ENCODE results near the gene SMIM14. TPM values are rescaled to one million over a fixed set of nuclear protein-coding genes. Genes with fewer than 3 reads are reported as not detected.

SMIM14 gene
- total and polyA plus RNA-seq, 9 of the 15 experiments (the other 6 are each of a cell fraction or from before 2014, with no cell fraction given): 0.98 to 3.7 (median 2.2) TPM

DNA sequence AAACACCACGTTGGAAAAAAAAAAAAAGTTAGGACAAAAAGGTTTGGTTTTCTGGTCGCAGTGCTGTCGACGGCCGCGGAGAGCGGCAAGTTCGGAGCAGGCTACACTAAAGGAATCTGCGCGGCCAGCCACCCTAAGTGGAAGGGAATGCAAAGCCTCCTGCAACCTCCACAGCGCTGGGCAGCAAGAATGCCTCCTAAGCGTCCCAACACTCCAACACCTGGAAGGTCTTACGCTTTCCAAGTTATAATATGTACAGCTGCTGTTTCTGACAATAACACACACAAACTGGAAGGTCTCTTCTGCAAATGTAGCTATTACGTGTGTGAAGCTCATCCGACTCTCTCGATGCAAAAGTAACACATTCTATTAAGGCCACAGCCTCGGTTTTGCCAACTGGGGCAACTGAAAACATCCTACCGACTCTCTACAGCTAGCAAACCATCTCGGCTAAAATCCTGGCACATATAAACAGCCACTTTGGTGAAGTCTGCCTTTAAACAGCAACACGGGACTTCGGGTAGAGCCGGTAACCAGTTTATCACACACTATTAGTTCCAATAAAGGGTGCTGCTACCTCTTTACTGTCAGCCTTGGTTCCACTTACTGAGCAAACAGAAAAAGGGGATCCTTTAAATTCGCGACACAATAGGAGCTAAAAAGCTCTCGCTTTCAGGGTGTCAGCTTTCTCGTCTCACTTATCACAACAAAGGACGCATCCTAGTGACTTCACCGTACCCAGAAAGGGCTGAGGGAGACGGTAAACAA is 895 bp downstream of the SMIM14 start (continued):
- TF ChIP-seq, protein P1, sequence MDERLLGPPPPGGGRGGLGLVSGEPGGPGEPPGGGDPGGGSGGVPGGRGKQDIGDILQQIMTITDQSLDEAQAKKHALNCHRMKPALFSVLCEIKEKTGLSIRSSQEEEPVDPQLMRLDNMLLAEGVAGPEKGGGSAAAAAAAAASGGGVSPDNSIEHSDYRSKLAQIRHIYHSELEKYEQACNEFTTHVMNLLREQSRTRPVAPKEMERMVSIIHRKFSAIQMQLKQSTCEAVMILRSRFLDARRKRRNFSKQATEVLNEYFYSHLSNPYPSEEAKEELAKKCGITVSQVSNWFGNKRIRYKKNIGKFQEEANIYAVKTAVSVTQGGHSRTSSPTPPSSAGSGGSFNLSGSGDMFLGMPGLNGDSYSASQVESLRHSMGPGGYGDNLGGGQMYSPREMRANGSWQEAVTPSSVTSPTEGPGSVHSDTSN (CRISPR knock-in tag; IDR thresholded peaks at IDR 0.05; ENCODE audit: low read depth): no peak
- TF ChIP-seq, protein P1 (tag; conservative IDR thresholded peaks at IDR 0.05; ENCODE audit: low read depth): no peak
- TF ChIP-seq ZSCAN29 (IDR thresholded peaks at IDR 0.05) (0 out of 2 replicates have a peak, but pooled peaks have one; percentile 2), MCM7 (IDR thresholded peaks at IDR 0.05) (no peak), MAZ (CRISPR knock-in tag; conservative IDR thresholded peaks at IDR 0.05 in 1 of 2, IDR thresholded peaks at IDR 0.05 in 1 of 2) (peak in 1 of 2 experiments; percentile 43; a peak in 1 of 4 replicates), ZFX (CRISPR knock-in tag; IDR thresholded peaks at IDR 0.05) (peak; percentile 28; the same call in 1 of the 2 replicates), RCOR1 (IDR thresholded peaks at IDR 0.05; ENCODE audit: borderline replicate concordance in 1 of 2, low read depth in 2 of 2, low read length in 2 of 2) (0 out of 4 replicates have a peak, but pooled peaks of 1 of the 2 experiments have one; percentile 13), BACH1 (tag; IDR thresholded peaks at IDR 0.05) (no peak), CEBPG (CRISPR knock-in tag; IDR thresholded peaks at IDR 0.05) (no peak), CEBPG (tag; conservative IDR thresholded peaks at IDR 0.05 in 1 of 2, IDR thresholded peaks at IDR 0.05 in 1 of 2) (no peak), RNF2 (IDR thresholded peaks at IDR 0.05) (0 out of 2 replicates have a peak, but pooled peaks have one; percentile 9), OTX1 (CRISPR knock-in tag; IDR thresholded peaks at IDR 0.05) (no peak), ZNF785 (CRISPR knock-in tag; IDR thresholded peaks at IDR 0.05) (no peak), CREBBP (IDR thresholded peaks at IDR 0.05; ENCODE audit: low read depth, low read length) (no peak), FOXK1 (CRISPR knock-in tag; IDR thresholded peaks at IDR 0.05; ENCODE audit: borderline replicate concordance) (no peak), SAP30 (IDR thresholded peaks at IDR 0.05; ENCODE audit: borderline replicate concordance, insufficient read depth, low read depth, low read length, poor library complexity, severe bottlenecking) (peak; percentile 16)
- TF ChIP-seq, protein P2, sequence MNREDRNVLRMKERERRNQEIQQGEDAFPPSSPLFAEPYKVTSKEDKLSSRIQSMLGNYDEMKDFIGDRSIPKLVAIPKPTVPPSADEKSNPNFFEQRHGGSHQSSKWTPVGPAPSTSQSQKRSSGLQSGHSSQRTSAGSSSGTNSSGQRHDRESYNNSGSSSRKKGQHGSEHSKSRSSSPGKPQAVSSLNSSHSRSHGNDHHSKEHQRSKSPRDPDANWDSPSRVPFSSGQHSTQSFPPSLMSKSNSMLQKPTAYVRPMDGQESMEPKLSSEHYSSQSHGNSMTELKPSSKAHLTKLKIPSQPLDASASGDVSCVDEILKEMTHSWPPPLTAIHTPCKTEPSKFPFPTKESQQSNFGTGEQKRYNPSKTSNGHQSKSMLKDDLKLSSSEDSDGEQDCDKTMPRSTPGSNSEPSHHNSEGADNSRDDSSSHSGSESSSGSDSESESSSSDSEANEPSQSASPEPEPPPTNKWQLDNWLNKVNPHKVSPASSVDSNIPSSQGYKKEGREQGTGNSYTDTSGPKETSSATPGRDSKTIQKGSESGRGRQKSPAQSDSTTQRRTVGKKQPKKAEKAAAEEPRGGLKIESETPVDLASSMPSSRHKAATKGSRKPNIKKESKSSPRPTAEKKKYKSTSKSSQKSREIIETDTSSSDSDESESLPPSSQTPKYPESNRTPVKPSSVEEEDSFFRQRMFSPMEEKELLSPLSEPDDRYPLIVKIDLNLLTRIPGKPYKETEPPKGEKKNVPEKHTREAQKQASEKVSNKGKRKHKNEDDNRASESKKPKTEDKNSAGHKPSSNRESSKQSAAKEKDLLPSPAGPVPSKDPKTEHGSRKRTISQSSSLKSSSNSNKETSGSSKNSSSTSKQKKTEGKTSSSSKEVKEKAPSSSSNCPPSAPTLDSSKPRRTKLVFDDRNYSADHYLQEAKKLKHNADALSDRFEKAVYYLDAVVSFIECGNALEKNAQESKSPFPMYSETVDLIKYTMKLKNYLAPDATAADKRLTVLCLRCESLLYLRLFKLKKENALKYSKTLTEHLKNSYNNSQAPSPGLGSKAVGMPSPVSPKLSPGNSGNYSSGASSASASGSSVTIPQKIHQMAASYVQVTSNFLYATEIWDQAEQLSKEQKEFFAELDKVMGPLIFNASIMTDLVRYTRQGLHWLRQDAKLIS (CRISPR knock-in tag; IDR thresholded peaks at IDR 0.05): peak; percentile 21; the same call in 1 of the 2 replicates
- TF ChIP-seq, protein P3, sequence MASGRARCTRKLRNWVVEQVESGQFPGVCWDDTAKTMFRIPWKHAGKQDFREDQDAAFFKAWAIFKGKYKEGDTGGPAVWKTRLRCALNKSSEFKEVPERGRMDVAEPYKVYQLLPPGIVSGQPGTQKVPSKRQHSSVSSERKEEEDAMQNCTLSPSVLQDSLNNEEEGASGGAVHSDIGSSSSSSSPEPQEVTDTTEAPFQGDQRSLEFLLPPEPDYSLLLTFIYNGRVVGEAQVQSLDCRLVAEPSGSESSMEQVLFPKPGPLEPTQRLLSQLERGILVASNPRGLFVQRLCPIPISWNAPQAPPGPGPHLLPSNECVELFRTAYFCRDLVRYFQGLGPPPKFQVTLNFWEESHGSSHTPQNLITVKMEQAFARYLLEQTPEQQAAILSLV (tag; IDR thresholded peaks at IDR 0.05): no peak
- TF ChIP-seq, protein P4, sequence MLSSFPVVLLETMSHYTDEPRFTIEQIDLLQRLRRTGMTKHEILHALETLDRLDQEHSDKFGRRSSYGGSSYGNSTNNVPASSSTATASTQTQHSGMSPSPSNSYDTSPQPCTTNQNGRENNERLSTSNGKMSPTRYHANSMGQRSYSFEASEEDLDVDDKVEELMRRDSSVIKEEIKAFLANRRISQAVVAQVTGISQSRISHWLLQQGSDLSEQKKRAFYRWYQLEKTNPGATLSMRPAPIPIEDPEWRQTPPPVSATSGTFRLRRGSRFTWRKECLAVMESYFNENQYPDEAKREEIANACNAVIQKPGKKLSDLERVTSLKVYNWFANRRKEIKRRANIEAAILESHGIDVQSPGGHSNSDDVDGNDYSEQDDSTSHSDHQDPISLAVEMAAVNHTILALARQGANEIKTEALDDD (IDR thresholded peaks at IDR 0.05): peak; percentile 9

All from K562 (cell line).